Panc1 (cell line): ENCODE results near the gene SLC6A19. TPM values are rescaled to one million over a fixed set of nuclear protein-coding genes. Genes with fewer than 3 reads are reported as not detected.

Experiments
- ATAC-seq: fragments of 200-7000 bp; cut with Tn5 transposase; 2 replicates; pipeline ENCODE4 v1.9.1; 2020; ENCODE audit warnings: mild to moderate bottlenecking, moderate library complexity
- BruUV-seq: library from RNA; stranded (reverse); fragments of 400-500 nt; replicated peaks from 2 replicates; lab custom pipeline; 2021; lab: Mats Ljungman, UMichigan
- CTCF ChIA-PET: fragments of 300-600 bp; sonication (Branson Sonifier 250); formaldehyde crosslinking; loops from one replicate; lab custom pipeline; 2022; ENCODE audit warnings: antibody characterized with exemption; lab: Charles Lee
- POLR2A ChIA-PET: fragments of 300-600 bp; sonication (Branson Sonifier 250); formaldehyde crosslinking; loops from one replicate; lab custom pipeline; 2022; ENCODE audit warnings: antibody characterized with exemption; lab: Charles Lee
- DNase-seq: peaks from one replicate; pipeline ENCODE4 v3.0.0-alpha.2; 2010; ENCODE audit warnings: low read depth, low spot score
- H3K27ac ChIP-seq: 2 replicates; pipeline ENCODE4 v1.5.1; 2011; ENCODE audit warnings: mild to moderate bottlenecking, low read length, inconsistent platforms
- H3K27me3 ChIP-seq: fragments of 200-500 bp; sonication (Bioruptor generic); 2 replicates; pipeline ENCODE4 v1.6.0; 2014; ENCODE audit warnings: low read length, inconsistent platforms; ENCODE audit not compliant: control insufficient read depth, insufficient read depth
- H3K36me3 ChIP-seq: fragments of 200-500 bp; sonication (Bioruptor generic); 2 replicates; pipeline ENCODE4 v1.5.1; 2014; ENCODE audit warnings: inconsistent platforms, mild to moderate bottlenecking, low read length, moderate library complexity; ENCODE audit not compliant: control insufficient read depth, insufficient read depth
- H3K4me1 ChIP-seq: 2 replicates; pipeline ENCODE4 v1.5.1; 2011; ENCODE audit warnings: inconsistent platforms, mild to moderate bottlenecking, low read length, moderate library complexity; ENCODE audit not compliant: control insufficient read depth, insufficient read depth
- H3K4me3 ChIP-seq, 2 experiments: 2 replicates each; pipeline ENCODE4 v1.5.1; 2011 to 2012; ENCODE audit warnings: low read depth in 2 of 2, low read length in 2 of 2, mild to moderate bottlenecking in 2 of 2, inconsistent platforms in 1 of 2, moderate library complexity in 1 of 2
- H3K9me3 ChIP-seq: fragments of 200-500 bp; sonication (Bioruptor generic); 2 replicates; pipeline ENCODE4 v1.5.1; 2014; ENCODE audit warnings: low read depth, mild to moderate bottlenecking, inconsistent platforms, low read length, moderate library complexity; ENCODE audit not compliant: control insufficient read depth, insufficient read depth
- CTCF ChIP-seq: fragments of 450-650 bp; IDR thresholded peaks from 2 replicates; pipeline ENCODE4 v1.5.1; 2017; ENCODE audit warnings: mild to moderate bottlenecking
- POLR2AphosphoS5 ChIP-seq: IDR thresholded peaks from 2 replicates; pipeline ENCODE4 v1.6.1; 2012; ENCODE audit warnings: mild to moderate bottlenecking, low read depth, low read length, moderate library complexity
- REST ChIP-seq, 2 experiments: IDR thresholded peaks; 2 replicates each; pipeline ENCODE4 v1.6.1; 2011 to 2012; ENCODE audit warnings: low read depth in 2 of 2, control low read depth in 1 of 2, low read length in 1 of 2, mild to moderate bottlenecking in 1 of 2, moderate library complexity in 1 of 2; ENCODE audit not compliant: insufficient read depth in 1 of 2
- SIN3A ChIP-seq: IDR thresholded peaks from 2 replicates; pipeline ENCODE4 v1.6.1; 2012; ENCODE audit warnings: low read depth, mild to moderate bottlenecking, low read length, moderate library complexity, borderline replicate concordance; ENCODE audit not compliant: insufficient read depth
- TCF7L2 ChIP-seq: IDR thresholded peaks from 2 replicates; pipeline ENCODE4 v1.6.1; 2011; ENCODE audit warnings: mild to moderate bottlenecking, low read depth, low read length, inconsistent platforms
- in situ Hi-C: cut with HindIII; loops from 2 replicates; pipeline ENCODE4 v1.10.0; 2016; ENCODE audit warnings: low sequenced_read_pairs, low pct_unique_long_range_greater_than_20kb
- intact Hi-C: fragments of 100-400 bp; cut with micrococcal nuclease; formaldehyde crosslinking; loops from one replicate; pipeline ENCODE4 v1.10.0; 2022; ENCODE audit not compliant: unreplicated experiment
- total RNA-seq: library from RNA; stranded (reverse); gene quantifications from one replicate; pipeline ENCODE4 v1.2.1, GENCODE V29; 2021; ENCODE audit not compliant: unreplicated experiment

Gene SLC6A19
- total RNA-seq, 1 experiment from 2014 or later = 0.23 TPM

- Histone ChIP-seq H3K4me3 (no peak overlapping the region), H3K9me3 (no peaks in the 10 kb centered on the region), H3K4me1 (no peaks in the 10 kb centered on the region), H3K36me3 (no peaks in the 10 kb centered on the region), H3K27ac (no peak overlapping the region), H3K27me3 (no peaks in the 10 kb centered on the region)
- BruUV-seq = no TSS peak
- in situ Hi-C loops = no loop called here
- no peak for ATAC-seq
- no peak for DNase-seq
- TF ChIP-seq CTCF = no peak
- TF ChIP-seq SIN3A = no peak
- TF ChIP-seq TCF7L2 = no peak
- no peak for TF ChIP-seq REST (IDR thresholded peaks at IDR 0.05; ENCODE audit: insufficient read depth in 1 of 2, low read depth in 2 of 2, low read length in 1 of 2)
- TF ChIP-seq POLR2AphosphoS5 = no peak
- intact Hi-C loops = no loop called here
- CTCF ChIA-PET = no interaction called here
- POLR2A ChIA-PET = no interaction called here
Observed at GRCh38 chr5:1214163-1214935, 13.0 kb downstream of the SLC6A19 start.

GRCh38 chr5:1214936-1215220 lies 13.5 kb downstream of the SLC6A19 start:
- in situ Hi-C loops = no loop called here

More at GRCh38 chr5:1214936-1215220, 13.5 kb downstream of the SLC6A19 start:
- H3K36me3 ChIP-seq = no peaks in the 10 kb centered on the region
- no peak for TF ChIP-seq POLR2AphosphoS5
- no peak for TF ChIP-seq CTCF
- TF ChIP-seq TCF7L2 = no peak
- no peak for TF ChIP-seq SIN3A
- no peak for TF ChIP-seq REST (IDR thresholded peaks at IDR 0.05; ENCODE audit: insufficient read depth in 1 of 2, low read depth in 2 of 2, low read length in 1 of 2)
- no peak overlapping the region for H3K4me3 ChIP-seq
- ChIA-PET CTCF (no interaction called here), POLR2A (no interaction called here)
- H3K9me3 ChIP-seq = no peaks in the 10 kb centered on the region
- no peaks in the 10 kb centered on the region for H3K4me1 ChIP-seq
- BruUV-seq = no TSS peak
- DNase-seq (no peak), ATAC-seq (no peak)
- H3K27ac ChIP-seq = no peak overlapping the region
- intact Hi-C loops = no loop called here
- H3K27me3 ChIP-seq = no peaks in the 10 kb centered on the region
